Epithelial cell of proximal tubule (primary cell): Measurements from ENCODE around the gene SPDYA. TPM values are rescaled to one million over a fixed set of nuclear protein-coding genes. Genes with fewer than 3 reads are reported as not detected.

Experiments
- DNase-seq: peaks from one replicate; pipeline ENCODE4 v3.0.0-alpha.2; 2011; ENCODE audit warnings: low read depth
- H3K4me3 ChIP-seq: 2 replicates; pipeline ENCODE4 v1.5.1; 2011; ENCODE audit warnings: low read depth, mild to moderate bottlenecking, low read length
- total RNA-seq: library from RNA; depleted of rRNA; stranded (reverse); fragments of >200 nt; gene quantifications from 2 replicates; pipeline ENCODE4 v1.2.3, GENCODE V29; 2015
- TF ChIP-seq, protein P1 (sequence below): conservative IDR thresholded peaks from 2 replicates; pipeline ENCODE4 v1.5.1; 2012; ENCODE audit warnings: low read depth, mild to moderate bottlenecking, low read length

SPDYA gene
- total RNA-seq, 1 donor from 2014 or later = not detected

DNA sequence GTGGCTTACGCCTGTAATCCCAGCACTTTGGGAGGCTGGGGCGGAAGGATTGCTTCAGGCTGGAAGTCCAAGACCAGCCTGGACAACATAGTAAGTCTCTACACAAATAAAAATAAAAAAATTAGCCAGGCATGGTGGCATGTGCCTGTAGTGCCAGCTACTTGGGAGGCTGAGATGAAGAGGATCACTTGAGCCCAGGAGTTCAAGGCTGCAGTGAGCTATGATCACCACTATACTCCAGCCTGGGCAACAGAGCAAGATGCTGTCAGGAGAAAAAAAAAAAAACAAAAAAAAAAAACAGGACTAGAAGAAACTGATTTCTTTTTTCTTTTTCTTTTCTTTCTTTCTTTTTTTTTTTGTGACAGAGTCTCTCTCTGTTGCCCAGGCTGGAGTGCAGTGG is 13.6 kb downstream of the SPDYA start:
- TF ChIP-seq, protein P1, sequence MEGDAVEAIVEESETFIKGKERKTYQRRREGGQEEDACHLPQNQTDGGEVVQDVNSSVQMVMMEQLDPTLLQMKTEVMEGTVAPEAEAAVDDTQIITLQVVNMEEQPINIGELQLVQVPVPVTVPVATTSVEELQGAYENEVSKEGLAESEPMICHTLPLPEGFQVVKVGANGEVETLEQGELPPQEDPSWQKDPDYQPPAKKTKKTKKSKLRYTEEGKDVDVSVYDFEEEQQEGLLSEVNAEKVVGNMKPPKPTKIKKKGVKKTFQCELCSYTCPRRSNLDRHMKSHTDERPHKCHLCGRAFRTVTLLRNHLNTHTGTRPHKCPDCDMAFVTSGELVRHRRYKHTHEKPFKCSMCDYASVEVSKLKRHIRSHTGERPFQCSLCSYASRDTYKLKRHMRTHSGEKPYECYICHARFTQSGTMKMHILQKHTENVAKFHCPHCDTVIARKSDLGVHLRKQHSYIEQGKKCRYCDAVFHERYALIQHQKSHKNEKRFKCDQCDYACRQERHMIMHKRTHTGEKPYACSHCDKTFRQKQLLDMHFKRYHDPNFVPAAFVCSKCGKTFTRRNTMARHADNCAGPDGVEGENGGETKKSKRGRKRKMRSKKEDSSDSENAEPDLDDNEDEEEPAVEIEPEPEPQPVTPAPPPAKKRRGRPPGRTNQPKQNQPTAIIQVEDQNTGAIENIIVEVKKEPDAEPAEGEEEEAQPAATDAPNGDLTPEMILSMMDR = no peak

DNA sequence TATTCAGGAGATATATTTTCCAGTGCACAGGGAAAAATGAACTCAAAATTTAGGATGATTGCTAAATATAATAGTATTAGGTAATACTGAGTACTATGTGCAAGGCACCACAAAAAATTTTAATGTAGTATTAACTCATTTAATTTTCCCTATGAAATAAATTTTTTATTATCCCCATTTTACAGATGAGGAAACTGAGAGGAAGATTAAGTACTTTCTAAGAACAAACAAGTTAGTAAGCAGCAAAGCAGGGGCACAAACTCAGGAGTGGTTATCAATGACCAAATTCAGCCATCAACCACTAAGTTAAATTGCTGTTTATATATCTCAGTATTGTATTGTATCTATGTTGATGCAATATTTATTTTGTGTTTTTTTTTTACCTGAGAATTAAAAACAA is 14.2 kb downstream of the SPDYA start:
- no peak overlapping the region for H3K4me3 ChIP-seq
- no peak for DNase-seq
- TF ChIP-seq, protein P1 = no peak

More for the DNA sequence above, 13.6 kb downstream of the SPDYA start:
- DNase-seq = no peak
- no peak overlapping the region for H3K4me3 ChIP-seq

DNA sequence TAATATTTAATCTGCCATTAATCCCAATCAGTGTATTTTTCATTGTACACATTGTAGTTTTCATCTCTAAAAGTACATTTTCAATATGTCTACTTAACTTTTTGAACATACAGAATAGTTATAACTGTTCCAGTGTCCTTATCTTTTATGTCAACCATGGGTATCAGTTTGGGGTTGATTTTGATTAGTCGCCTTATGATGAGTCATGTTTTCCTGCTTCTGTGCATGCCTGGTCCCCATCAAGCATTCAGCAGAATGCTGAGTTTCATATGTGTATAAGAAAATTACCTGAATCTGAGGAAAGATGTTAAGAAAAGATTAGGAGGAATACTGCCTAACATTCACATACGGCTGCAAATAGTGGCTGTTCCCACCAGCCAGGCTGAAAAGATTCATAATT is 17.7 kb downstream of the SPDYA start:
- TF ChIP-seq, protein P1 = no peak
- no peak overlapping the region for H3K4me3 ChIP-seq
- no peak for DNase-seq

DNA sequence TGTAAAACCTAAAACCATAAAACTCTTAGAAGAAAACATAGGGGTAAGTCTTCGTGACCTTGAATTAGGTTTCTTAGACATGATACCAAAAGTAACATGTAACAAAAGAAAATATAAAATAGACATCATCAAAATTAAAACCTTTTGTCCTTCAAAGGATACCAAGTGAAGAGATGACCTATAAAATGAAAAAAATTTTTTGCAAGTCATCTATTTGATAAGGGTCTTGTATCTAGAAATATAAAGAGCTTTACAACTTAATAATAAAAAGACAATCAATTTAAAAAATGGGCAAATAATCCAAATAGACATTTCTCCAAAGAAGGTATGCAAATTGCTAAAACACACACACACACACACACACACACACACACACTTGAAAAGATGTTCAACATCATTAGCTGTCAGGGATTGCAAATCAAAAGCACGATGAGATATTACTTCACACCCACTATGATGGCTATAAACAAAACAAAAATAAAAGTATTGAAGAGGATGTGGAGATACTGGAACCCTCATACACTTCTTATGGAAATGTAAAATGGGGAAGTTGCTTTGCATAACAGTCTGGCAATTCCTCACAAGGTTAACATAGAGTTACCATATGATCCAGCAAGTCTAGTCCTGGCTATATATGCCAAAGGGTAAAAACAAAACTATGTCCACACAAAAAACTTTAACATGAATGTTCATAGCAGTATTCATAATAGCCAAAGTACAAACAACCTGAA is 23.3 kb downstream of the SPDYA start:
- DNase-seq = no peak
- H3K4me3 ChIP-seq = no peak overlapping the region
- TF ChIP-seq, protein P1 = no peak

DNA sequence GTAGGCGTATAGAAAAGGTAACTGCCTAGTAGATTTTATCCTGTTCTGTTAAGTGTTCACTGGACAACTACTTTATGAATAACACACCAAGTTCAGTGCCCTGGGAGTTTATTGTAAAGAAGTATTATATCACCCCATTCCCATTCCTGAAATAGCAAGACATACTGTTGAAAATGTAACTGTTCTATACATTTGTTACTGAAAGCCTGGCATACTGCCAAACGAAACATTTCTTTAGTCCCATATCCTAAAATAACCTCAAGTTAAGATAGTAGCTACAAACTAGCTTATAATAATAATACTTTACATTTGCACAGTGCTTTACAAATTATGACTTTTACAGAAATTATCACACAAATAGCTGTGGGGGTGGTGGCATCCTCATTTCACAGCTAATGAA is 25.1 kb downstream of the SPDYA start:
- H3K4me3 ChIP-seq = no peak overlapping the region
- TF ChIP-seq, protein P1 = no peak
- no peak for DNase-seq

- TF ChIP-seq, protein P1 = no peak
- H3K4me3 ChIP-seq = no peak overlapping the region
- DNase-seq = no peak
Measured at GRCh38 chr2:28838971-28839370, 28.3 kb downstream of the SPDYA start.

- TF ChIP-seq, protein P1 = no peak
- no peak for DNase-seq
- no peak overlapping the region for H3K4me3 ChIP-seq
Measured at GRCh38 chr2:28842042-28842441, 31.4 kb downstream of the SPDYA start.
